ENCODE data around the gene NALCN.

DNA sequence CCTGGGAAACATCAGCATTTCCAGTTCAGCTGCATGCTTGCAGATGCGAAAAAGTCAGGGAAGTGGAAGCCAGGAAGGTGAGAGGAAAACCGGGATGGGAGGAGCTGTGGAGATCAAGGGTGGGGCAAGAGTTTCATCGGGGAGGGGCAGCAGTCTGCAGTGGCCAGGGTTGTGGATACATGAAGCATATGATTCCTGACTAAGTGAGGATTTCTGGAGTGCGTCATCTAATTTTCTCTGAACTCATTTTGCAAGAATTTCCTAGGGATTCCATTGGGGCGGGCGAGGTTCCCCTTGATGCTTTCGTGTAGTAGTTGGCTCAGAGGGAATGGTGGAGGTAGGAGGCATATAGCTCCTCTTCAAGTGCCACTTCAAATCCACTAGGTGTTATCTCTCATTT, 397.6 kb downstream of the NALCN start:
- TF ChIP-seq POLR2A (IDR thresholded peaks at IDR 0.05): no peak
- TF ChIP-seq, protein P1, sequence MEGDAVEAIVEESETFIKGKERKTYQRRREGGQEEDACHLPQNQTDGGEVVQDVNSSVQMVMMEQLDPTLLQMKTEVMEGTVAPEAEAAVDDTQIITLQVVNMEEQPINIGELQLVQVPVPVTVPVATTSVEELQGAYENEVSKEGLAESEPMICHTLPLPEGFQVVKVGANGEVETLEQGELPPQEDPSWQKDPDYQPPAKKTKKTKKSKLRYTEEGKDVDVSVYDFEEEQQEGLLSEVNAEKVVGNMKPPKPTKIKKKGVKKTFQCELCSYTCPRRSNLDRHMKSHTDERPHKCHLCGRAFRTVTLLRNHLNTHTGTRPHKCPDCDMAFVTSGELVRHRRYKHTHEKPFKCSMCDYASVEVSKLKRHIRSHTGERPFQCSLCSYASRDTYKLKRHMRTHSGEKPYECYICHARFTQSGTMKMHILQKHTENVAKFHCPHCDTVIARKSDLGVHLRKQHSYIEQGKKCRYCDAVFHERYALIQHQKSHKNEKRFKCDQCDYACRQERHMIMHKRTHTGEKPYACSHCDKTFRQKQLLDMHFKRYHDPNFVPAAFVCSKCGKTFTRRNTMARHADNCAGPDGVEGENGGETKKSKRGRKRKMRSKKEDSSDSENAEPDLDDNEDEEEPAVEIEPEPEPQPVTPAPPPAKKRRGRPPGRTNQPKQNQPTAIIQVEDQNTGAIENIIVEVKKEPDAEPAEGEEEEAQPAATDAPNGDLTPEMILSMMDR (IDR thresholded peaks at IDR 0.05): no peak

All from lower leg skin (tissue), 3 donors.